Activated CD4-positive, alpha-beta T cell treated with anti-CD3 and anti-CD28 coated beads for 1 hour (primary cell): ENCODE measurements around the gene SCARB1.
A peak's percentile ranks its signal among the peaks of the same experiment; 100 is the strongest.

ENCODE experiments used
- DNase-seq: peaks from one replicate; pipeline ENCODE4 v3.0.0-alpha.2; 2020

SCARB1 gene

GRCh38 chr12:124740691-124741137 is 123.0 kb downstream of the SCARB1 start:
- no peak for DNase-seq

- DNase-seq: no peak
Observed at GRCh38 chr12:124739953-124740561, 123.6 kb downstream of the SCARB1 start.

- DNase-seq: no peak
Observed at GRCh38 chr12:124738636-124739467, 124.8 kb downstream of the SCARB1 start.

GRCh38 chr12:124737772-124738635 is 125.7 kb downstream of the SCARB1 start:
- no peak for DNase-seq

- no peak for DNase-seq
Observed at GRCh38 chr12:124737040-124737419, 126.6 kb downstream of the SCARB1 start.

- DNase-seq: peak; percentile 22
Observed at GRCh38 chr12:124736115-124737039, 127.3 kb downstream of the SCARB1 start.

- no peak for DNase-seq
Observed at GRCh38 chr12:124734224-124734788, 129.4 kb downstream of the SCARB1 start.

GRCh38 chr12:124733086-124733485 is 130.6 kb downstream of the SCARB1 start:
- no peak for DNase-seq

GRCh38 chr12:124732275-124733075 is 131.2 kb downstream of the SCARB1 start:
- no peak for DNase-seq

GRCh38 chr12:124731869-124732268 is 131.8 kb downstream of the SCARB1 start:
- no peak for DNase-seq

- no peak for DNase-seq
Observed at GRCh38 chr12:124730455-124730932, 133.2 kb downstream of the SCARB1 start.

GRCh38 chr12:124727922-124728321 is 135.7 kb downstream of the SCARB1 start:
- no peak for DNase-seq

- no peak for DNase-seq
Observed at GRCh38 chr12:124727264-124727800, 136.3 kb downstream of the SCARB1 start.
